NT2/D1 (cell line): ENCODE measurements around the gene HDAC2.
A peak's percentile ranks its signal among the peaks of the same experiment; 100 is the strongest.

Source experiments
- DNase-seq: peaks from one replicate; pipeline ENCODE4 v3.0.0-alpha.2; 2011; ENCODE audit warnings: low read depth, low spot score
- H3K27me3 ChIP-seq: 2 replicates; pipeline ENCODE4 v1.6.0; 2011; ENCODE audit warnings: mild to moderate bottlenecking; ENCODE audit not compliant: insufficient read length, insufficient read depth
- H3K36me3 ChIP-seq: 2 replicates; pipeline ENCODE4 v1.6.1; 2011; ENCODE audit warnings: mild to moderate bottlenecking, low read length, mixed read lengths; ENCODE audit not compliant: insufficient read depth, insufficient read length
- H3K4me1 ChIP-seq: 2 replicates; pipeline ENCODE4 v1.5.1; 2011; ENCODE audit not compliant: insufficient read depth, insufficient read length
- H3K4me3 ChIP-seq: 2 replicates; pipeline ENCODE4 v1.5.1; 2011; ENCODE audit warnings: low read depth; ENCODE audit not compliant: insufficient read length
- H3K9ac ChIP-seq: 2 replicates; pipeline ENCODE4 v1.6.0; 2011; ENCODE audit warnings: low read depth; ENCODE audit not compliant: insufficient read length
- H3K9me3 ChIP-seq: 2 replicates; pipeline ENCODE4 v1.5.1; 2011; ENCODE audit warnings: mild to moderate bottlenecking, low read length; ENCODE audit not compliant: insufficient read depth
- SUZ12 ChIP-seq: IDR thresholded peaks from 2 replicates; pipeline ENCODE4 v1.6.1; 2011; ENCODE audit not compliant: insufficient read length, insufficient read depth; ENCODE audit errors: extremely low read depth
- YY1 ChIP-seq: IDR thresholded peaks from 2 replicates; pipeline ENCODE4 v1.6.1; 2011; ENCODE audit not compliant: insufficient read length, insufficient read depth
- ZNF274 ChIP-seq: IDR thresholded peaks from 2 replicates; pipeline ENCODE4 v1.6.1; 2011; ENCODE audit warnings: mild to moderate bottlenecking, low read depth, low read length

Gene HDAC2

GRCh38 chr6:113969888-113970804 is 802 bp downstream of the HDAC2 start:
- DNase-seq: no peak
- H3K36me3 ChIP-seq: no peaks in the 10 kb centered on the region
- no peaks in the 10 kb centered on the region for H3K4me1 ChIP-seq
- H3K4me3 ChIP-seq: peak overlapping the region; percentile 75
- peaks cover 11% of the 10 kb centered on the region; the same call in 1 of the 2 replicates for H3K9me3 ChIP-seq
- peaks cover 4% of the 10 kb centered on the region for H3K27me3 ChIP-seq
- TF ChIP-seq SUZ12: no peak
- no peak for TF ChIP-seq YY1
- TF ChIP-seq ZNF274: no peak
- H3K9ac ChIP-seq: peak overlapping the region; percentile 85

- no peaks in the 10 kb centered on the region for H3K36me3 ChIP-seq
- peaks cover 4% of the 10 kb centered on the region for H3K27me3 ChIP-seq
- no peak overlapping the region for H3K9ac ChIP-seq
- no peak for DNase-seq
- H3K4me3 ChIP-seq: no peak overlapping the region
- peaks cover 11% of the 10 kb centered on the region; the same call in 1 of the 2 replicates for H3K9me3 ChIP-seq
- no peaks in the 10 kb centered on the region for H3K4me1 ChIP-seq
- no peak for TF ChIP-seq SUZ12
Observed at GRCh38 chr6:113968472-113968871, 2.5 kb downstream of the HDAC2 start.

GRCh38 chr6:113967777-113968176 is 3.2 kb downstream of the HDAC2 start:
- TF ChIP-seq YY1 (no peak), ZNF274 (no peak), SUZ12 (no peak)
- H3K4me1 ChIP-seq: no peaks in the 10 kb centered on the region
- H3K27me3 ChIP-seq: peaks cover 4% of the 10 kb centered on the region
- no peaks in the 10 kb centered on the region for H3K36me3 ChIP-seq
- H3K9ac ChIP-seq: no peak overlapping the region
- H3K9me3 ChIP-seq: peaks cover 11% of the 10 kb centered on the region; the same call in 1 of the 2 replicates
- no peak for DNase-seq
- H3K4me3 ChIP-seq: no peak overlapping the region

GRCh38 chr6:113960795-113961194 is 10.2 kb downstream of the HDAC2 start:
- H3K4me3 ChIP-seq: no peak overlapping the region
- peaks cover 30% of the 10 kb centered on the region for H3K36me3 ChIP-seq

GRCh38 chr6:113959235-113959634 is 11.7 kb downstream of the HDAC2 start:
- DNase-seq: no peak
- Histone ChIP-seq H3K4me3 (no peak overlapping the region), H3K4me1 (no peaks in the 10 kb centered on the region), H3K9me3 (no peaks in the 10 kb centered on the region), H3K27me3 (no peaks in the 10 kb centered on the region), H3K36me3 (peaks cover 43% of the 10 kb centered on the region), H3K9ac (no peak overlapping the region)
- TF ChIP-seq YY1 (no peak), ZNF274 (no peak), SUZ12 (no peak)

More at GRCh38 chr6:113960795-113961194, 10.2 kb downstream of the HDAC2 start:
- Histone ChIP-seq H3K27me3 (no peaks in the 10 kb centered on the region), H3K9ac (no peak overlapping the region), H3K9me3 (no peaks in the 10 kb centered on the region), H3K4me1 (no peaks in the 10 kb centered on the region)
- TF ChIP-seq YY1 (no peak), ZNF274 (no peak), SUZ12 (no peak)
- no peak for DNase-seq

GRCh38 chr6:113954653-113955052 is 16.3 kb downstream of the HDAC2 start:
- Histone ChIP-seq H3K4me3 (no peak overlapping the region), H3K27me3 (no peaks in the 10 kb centered on the region), H3K9ac (no peak overlapping the region), H3K4me1 (no peaks in the 10 kb centered on the region), H3K36me3 (peaks cover 72% of the 10 kb centered on the region), H3K9me3 (no peaks in the 10 kb centered on the region)
- no peak for DNase-seq
- no peak for TF ChIP-seq SUZ12
- no peak for TF ChIP-seq ZNF274
- no peak for TF ChIP-seq YY1

GRCh38 chr6:113953346-113953745 is 17.6 kb downstream of the HDAC2 start:
- H3K4me1 ChIP-seq: no peaks in the 10 kb centered on the region
- TF ChIP-seq YY1 (no peak), ZNF274 (no peak), SUZ12 (no peak)
- H3K9ac ChIP-seq: no peak overlapping the region
- H3K36me3 ChIP-seq: peaks cover 74% of the 10 kb centered on the region
- no peak overlapping the region for H3K4me3 ChIP-seq
- DNase-seq: no peak
- H3K27me3 ChIP-seq: no peaks in the 10 kb centered on the region
- H3K9me3 ChIP-seq: no peaks in the 10 kb centered on the region

GRCh38 chr6:113949499-113949898 is 21.4 kb downstream of the HDAC2 start:
- H3K4me1 ChIP-seq: no peaks in the 10 kb centered on the region
- peaks cover 63% of the 10 kb centered on the region for H3K36me3 ChIP-seq
- no peak overlapping the region for H3K9ac ChIP-seq
- TF ChIP-seq ZNF274 (no peak), YY1 (no peak), SUZ12 (no peak)
- no peaks in the 10 kb centered on the region for H3K27me3 ChIP-seq
- no peaks in the 10 kb centered on the region for H3K9me3 ChIP-seq
- no peak for DNase-seq
- no peak overlapping the region for H3K4me3 ChIP-seq
